Stimulated activated CD4-positive, alpha-beta T cell treated with anti-CD3 and anti-CD28 coated beads, Interleukin-1b, Interleukin-23, amount 100 ng/mL, for 1 hour (primary cell): ENCODE results near the gene SETD1A.
"Not testable (repeated sequence)": the region's sequence is repeated elsewhere in the genome, so short reads cannot be mapped to it uniquely, and the experiment has no call there.

Source experiments
- DNase-seq, 2 donors: peaks; one replicate each; pipeline ENCODE4 v3.0.0-alpha.2; 2020; ENCODE audit warnings: low read depth in 2 of 2

The SETD1A gene

GRCh38 chr16:30998852-30999761 lies 41.6 kb downstream of the SETD1A start:
- DNase-seq = no peak

GRCh38 chr16:31000671-31001382 lies 43.3 kb downstream of the SETD1A start:
- DNase-seq = no peak

- DNase-seq = no peak
Measured at GRCh38 chr16:31001507-31002249, 44.1 kb downstream of the SETD1A start.

GRCh38 chr16:31002250-31002700 lies 44.7 kb downstream of the SETD1A start:
- no peak for DNase-seq

GRCh38 chr16:31002862-31003341 lies 45.3 kb downstream of the SETD1A start:
- DNase-seq = no peak

GRCh38 chr16:31003744-31004143 lies 46.2 kb downstream of the SETD1A start:
- DNase-seq = no peak

GRCh38 chr16:31004658-31005057 lies 47.1 kb downstream of the SETD1A start:
- DNase-seq = no peak

GRCh38 chr16:31005350-31006085 lies 48.0 kb downstream of the SETD1A start:
- no peak for DNase-seq

GRCh38 chr16:31006086-31006385 lies 48.5 kb downstream of the SETD1A start:
- no peak for DNase-seq

GRCh38 chr16:31006589-31006988 lies 49.0 kb downstream of the SETD1A start:
- DNase-seq = no peak

GRCh38 chr16:31007684-31008083 lies 50.1 kb downstream of the SETD1A start:
- DNase-seq = no peak

- DNase-seq = no peak
Measured at GRCh38 chr16:31008149-31008548, 50.6 kb downstream of the SETD1A start.

GRCh38 chr16:31008551-31008950 lies 51.0 kb downstream of the SETD1A start:
- DNase-seq = no peak

GRCh38 chr16:31009120-31009519 lies 51.6 kb downstream of the SETD1A start:
- no peak for DNase-seq

- no peak for DNase-seq
Measured at GRCh38 chr16:31009894-31010584, 52.5 kb downstream of the SETD1A start.

- peak; percentile 12 to 30 for DNase-seq
Measured at GRCh38 chr16:31010585-31011325, 53.2 kb downstream of the SETD1A start, which contains the start of gene STX1B. Gene STX1B, minus strand, starts transcription at chr16:31010638. Its CDS starts 242 bp downstream, at chr16:31010396.

- DNase-seq = not testable (repeated sequence)
Measured at GRCh38 chr16:31011815-31012214, 54.3 kb downstream of the SETD1A start.

GRCh38 chr16:31013292-31013691 lies 55.7 kb downstream of the SETD1A start:
- not testable (repeated sequence) for DNase-seq

GRCh38 chr16:31016018-31016417 lies 58.5 kb downstream of the SETD1A start:
- no peak for DNase-seq

GRCh38 chr16:31017756-31018155 lies 60.2 kb downstream of the SETD1A start:
- not testable (repeated sequence) for DNase-seq
